Daoy (cell line): ENCODE measurements around the gene TMEM168. TPM values are rescaled to one million over a fixed set of nuclear protein-coding genes. Genes with fewer than 3 reads are reported as not detected.

Experiments used
- DNase-seq: peaks from one replicate; pipeline ENCODE4 v3.0.0-alpha.2; 2015; ENCODE audit warnings: low read depth
- total RNA-seq: library from RNA; depleted of rRNA; stranded (reverse); fragments of >200 nt; shearing (Covaris generic); gene quantifications from 2 replicates; pipeline ENCODE4 v1.2.3, GENCODE V29; 2014

TMEM168 gene
- total RNA-seq, 1 experiment from 2014 or later = 16.3 TPM

DNA sequence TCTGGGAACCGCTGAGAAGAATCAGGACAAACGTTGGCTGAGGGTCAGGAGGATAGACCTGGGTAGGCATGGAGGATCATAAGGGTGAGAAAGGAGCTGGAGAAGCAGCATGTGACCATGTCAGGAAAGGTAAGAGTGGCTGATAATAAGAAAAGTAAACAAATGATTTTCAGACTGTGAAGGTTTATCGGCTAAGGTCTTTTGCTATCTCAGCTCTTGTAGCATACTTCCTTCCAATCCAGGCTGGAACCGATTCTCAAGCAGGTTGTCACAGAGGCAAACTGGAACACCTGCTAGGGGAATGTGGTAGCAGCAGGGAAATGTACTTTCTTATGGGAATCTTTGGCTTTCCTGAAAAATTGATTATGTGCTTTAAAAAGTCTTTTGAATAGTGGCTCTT is 74.7 kb downstream of the TMEM168 start:
- no peak for DNase-seq

DNA sequence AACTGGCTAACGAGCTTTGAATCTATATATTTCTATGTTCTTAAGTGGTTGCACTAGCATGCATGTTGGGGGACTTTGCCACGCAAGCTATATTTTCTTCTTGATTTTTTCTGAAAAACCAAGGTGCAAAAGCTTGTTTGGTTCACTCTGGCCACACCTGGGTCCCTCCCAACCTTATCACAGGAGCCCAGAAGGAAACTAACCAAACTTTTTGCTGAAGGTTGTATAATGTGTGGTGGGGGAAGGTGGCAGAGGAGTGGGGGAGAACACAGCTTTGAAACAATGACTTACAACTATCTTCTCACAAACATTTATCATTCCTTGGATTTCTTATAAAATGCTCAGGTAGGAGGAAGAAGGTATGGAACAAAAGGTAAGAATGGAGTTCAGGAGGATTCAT is 75.3 kb downstream of the TMEM168 start:
- DNase-seq = no peak
